ENCODE results near the gene KIAA0825. TPM values are rescaled to one million over a fixed set of nuclear protein-coding genes. Genes with fewer than 3 reads are reported as not detected.

KIAA0825 gene
- total RNA-seq, 1 donor from 2014 or later, result 0.92 TPM

GRCh38 chr5:94288937-94289336, 329.5 kb downstream of the KIAA0825 start:
- no peak for DNase-seq (ENCODE audit: low read depth)

GRCh38 chr5:94285984-94286383, 332.4 kb downstream of the KIAA0825 start:
- H3K4me3 ChIP-seq (ENCODE audit: low read depth, low read length), result no peak overlapping the region
- no peak for DNase-seq (ENCODE audit: low read depth)
- TF ChIP-seq CTCF (conservative IDR thresholded peaks at IDR 0.05; ENCODE audit: low read depth, low read length), result no peak

More at GRCh38 chr5:94288937-94289336, 329.5 kb downstream of the KIAA0825 start:
- TF ChIP-seq CTCF (conservative IDR thresholded peaks at IDR 0.05; ENCODE audit: low read depth, low read length), result no peak
- no peak overlapping the region for H3K4me3 ChIP-seq (ENCODE audit: low read depth, low read length)

GRCh38 chr5:94283093-94283492, 335.3 kb downstream of the KIAA0825 start:
- no peak overlapping the region for H3K4me3 ChIP-seq (ENCODE audit: low read depth, low read length)
- no peak for DNase-seq (ENCODE audit: low read depth)
- no peak for TF ChIP-seq CTCF (conservative IDR thresholded peaks at IDR 0.05; ENCODE audit: low read depth, low read length)

GRCh38 chr5:94281236-94281801, 337.1 kb downstream of the KIAA0825 start:
- no peak for TF ChIP-seq CTCF (conservative IDR thresholded peaks at IDR 0.05; ENCODE audit: low read depth, low read length)
- no peak for DNase-seq (ENCODE audit: low read depth)
- H3K4me3 ChIP-seq (ENCODE audit: low read depth, low read length), result no peak overlapping the region

GRCh38 chr5:94276751-94277150, 341.7 kb downstream of the KIAA0825 start:
- H3K4me3 ChIP-seq (ENCODE audit: low read depth, low read length), result no peak overlapping the region
- TF ChIP-seq CTCF (conservative IDR thresholded peaks at IDR 0.05; ENCODE audit: low read depth, low read length), result no peak
- DNase-seq (ENCODE audit: low read depth), result no peak

GRCh38 chr5:94276048-94276447, 342.4 kb downstream of the KIAA0825 start:
- TF ChIP-seq CTCF (conservative IDR thresholded peaks at IDR 0.05; ENCODE audit: low read depth, low read length), result no peak
- DNase-seq (ENCODE audit: low read depth), result no peak
- no peak overlapping the region for H3K4me3 ChIP-seq (ENCODE audit: low read depth, low read length)

GRCh38 chr5:94274707-94275106, 343.7 kb downstream of the KIAA0825 start:
- no peak for TF ChIP-seq CTCF (conservative IDR thresholded peaks at IDR 0.05; ENCODE audit: low read depth, low read length)
- no peak for DNase-seq (ENCODE audit: low read depth)
- H3K4me3 ChIP-seq (ENCODE audit: low read depth, low read length), result no peak overlapping the region

Data from epithelial cell of proximal tubule (primary cell).